CD4-positive, alpha-beta T cell treated with Interleukin-4 for 1 hour (primary cell): ENCODE results near the gene ZSWIM7.

Experiments used
- DNase-seq, 2 donors: peaks; one replicate each; pipeline ENCODE4 v3.0.0-alpha.2; 2020 to 2022

Gene ZSWIM7, protein sequence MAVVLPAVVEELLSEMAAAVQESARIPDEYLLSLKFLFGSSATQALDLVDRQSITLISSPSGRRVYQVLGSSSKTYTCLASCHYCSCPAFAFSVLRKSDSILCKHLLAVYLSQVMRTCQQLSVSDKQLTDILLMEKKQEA

DNA sequence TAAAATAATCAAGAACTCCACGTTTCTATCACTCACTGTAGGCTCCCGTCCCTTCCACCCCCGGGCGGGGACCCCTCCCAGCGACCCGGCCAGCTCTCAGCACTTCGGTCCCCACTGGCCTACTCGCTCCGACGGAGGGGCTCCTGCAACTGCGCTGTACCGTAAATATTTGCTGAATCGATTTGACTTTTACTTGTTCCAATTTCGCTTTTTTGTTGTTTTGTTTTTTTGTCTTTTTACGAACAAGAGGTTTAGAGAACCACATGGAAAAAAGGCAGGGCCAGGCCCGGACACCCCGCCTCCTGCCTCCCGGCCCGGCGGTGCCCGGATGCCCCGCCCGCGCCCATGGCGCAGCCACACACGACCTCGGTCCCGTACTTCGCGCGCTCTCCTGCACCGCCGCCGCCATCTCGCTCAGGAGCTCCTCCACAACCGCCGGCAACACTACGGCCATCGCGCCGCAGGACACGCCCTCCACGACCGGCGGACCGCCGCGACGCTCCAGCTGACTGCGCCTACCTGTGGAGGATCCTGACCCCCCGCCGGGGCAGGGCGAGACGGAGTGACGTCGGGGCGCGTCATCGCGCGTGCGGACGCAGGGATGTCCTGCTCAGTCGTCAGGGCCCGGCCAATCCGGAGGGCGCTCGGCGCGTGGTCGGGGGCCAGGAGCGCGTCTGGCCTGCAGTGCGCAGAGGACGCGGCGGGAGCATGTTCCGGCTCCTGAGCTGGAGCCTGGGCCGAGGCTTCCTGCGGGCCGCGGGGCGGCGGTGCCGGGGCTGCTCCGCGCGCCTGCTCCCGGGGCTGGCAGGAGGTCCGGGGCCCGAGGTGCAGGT, at the start of gene ZSWIM7, which contains the start of gene TTC19:
ZSWIM7 (minus strand) TSS at position 564 of the 833 bp plus-strand sequence; CDS start at position 454, 110 bp downstream.
TTC19 (plus strand) TSS at position 684 of the 833 bp plus-strand sequence; CDS start at position 709, 25 bp downstream.
- peak; percentile 92 for DNase-seq

DNA sequence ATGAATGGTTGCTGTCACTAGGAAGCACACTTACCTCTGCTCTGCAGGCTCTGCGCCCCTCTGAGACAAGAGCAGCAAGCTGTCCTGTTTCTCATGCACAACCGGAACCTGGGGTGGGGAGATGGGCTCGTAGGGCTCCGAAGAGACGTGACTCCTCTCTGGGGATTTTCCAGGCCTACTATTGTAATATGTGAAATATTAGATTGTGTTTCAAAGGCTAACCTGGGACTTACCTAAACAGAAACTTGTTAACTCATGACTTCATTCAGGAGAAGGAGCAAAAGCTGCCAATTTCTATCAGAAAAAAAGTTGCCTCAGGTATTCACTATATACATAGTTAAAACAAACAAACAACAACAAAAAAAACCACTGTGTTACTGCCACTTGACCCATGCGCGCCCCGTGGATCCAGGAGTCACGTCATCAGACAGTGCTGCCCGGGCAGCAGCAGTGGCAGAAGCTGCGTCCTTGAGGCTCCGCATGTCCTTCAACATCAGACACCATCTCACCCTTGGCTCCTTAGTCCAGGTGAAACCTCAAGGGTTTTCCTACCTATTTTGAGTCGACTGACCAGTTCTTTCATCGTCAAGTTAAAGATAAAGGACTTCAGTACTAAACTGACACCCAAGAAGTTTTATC, 49.4 kb upstream of the ZSWIM7 start:
- no peak for DNase-seq

DNA sequence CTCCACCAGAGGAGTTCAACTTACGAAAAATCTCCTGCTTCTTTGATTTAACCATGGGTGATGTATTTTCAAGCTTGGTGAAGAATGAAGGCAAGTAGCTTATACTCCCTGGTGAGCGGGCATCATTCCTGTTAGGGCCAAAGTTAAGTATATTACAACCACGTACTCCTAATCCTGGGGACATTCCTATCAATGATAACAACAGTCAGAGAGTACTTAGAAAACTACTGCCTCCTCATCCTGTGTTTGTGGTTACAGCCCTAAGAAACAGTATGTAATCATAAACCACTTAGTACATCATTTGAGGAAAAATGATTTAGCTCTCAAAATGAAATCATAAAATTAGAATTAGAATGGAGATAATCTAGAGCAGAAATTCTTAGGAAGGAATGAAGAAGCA, 47.5 kb upstream of the ZSWIM7 start:
- DNase-seq = no peak

DNA sequence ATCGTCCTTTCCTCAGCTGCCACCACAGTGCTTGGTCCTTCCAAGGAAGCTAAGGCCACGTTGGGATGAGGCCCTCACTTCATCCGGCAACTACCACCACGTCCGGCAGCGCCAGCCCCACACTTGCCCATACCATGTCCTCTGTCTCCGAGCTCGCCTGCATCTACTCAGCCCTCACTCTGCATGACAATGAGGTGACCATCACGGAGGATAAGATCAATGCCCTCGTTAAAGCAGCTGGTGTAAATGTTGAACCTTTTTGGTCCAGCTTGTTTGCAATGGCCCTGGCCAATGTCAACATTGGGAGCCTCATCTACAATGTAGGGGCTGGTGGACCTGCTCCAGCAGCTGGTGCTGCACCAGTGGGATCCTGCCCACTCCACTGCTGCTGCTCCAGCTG, 45.0 kb upstream of the ZSWIM7 start:
- no peak for DNase-seq

DNA sequence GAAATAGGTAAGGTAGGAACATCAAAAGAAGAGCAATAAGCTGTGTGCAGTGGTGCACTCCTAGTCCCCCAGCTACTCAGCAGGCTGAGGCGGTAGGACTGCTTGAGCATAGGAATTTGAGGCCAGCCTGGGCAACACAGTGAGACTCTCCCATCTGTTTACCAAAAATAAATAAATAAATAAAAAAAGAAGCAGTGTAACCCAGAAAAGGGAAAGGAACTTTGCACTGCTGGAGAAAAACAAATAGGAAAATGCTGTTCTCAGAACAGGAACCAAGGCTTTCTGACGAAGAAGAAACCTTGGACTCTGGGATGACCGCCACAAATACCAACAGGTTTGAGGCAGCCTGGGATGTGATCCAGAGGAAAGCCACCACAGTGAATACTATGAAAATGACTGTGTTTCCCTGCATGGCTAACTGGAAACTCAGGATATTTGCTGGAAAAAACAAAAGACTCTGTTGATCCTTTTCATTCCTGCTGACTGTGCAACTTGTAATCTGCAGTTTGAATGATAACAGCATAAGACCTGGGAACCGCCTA, 41.3 kb upstream of the ZSWIM7 start:
- no peak for DNase-seq

DNA sequence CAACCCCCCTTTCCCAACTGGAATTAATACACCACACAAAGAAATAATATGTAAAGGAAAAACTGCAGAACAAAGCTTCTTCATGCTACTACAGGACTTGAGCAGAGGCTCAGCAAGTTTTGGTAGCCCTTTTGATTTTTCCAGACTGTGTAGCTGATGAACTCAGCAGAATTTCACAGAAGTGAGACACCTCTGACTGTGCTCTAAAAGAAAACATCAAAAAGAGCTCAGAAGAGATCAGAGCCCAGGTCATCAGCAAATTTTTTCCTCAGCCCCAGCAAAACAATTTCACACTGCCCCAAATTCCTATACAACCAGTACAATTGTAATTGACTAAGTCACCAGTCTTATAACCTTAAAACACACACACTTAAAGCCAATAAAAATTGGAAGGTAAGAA, 38.1 kb upstream of the ZSWIM7 start:
- DNase-seq = no peak

DNA sequence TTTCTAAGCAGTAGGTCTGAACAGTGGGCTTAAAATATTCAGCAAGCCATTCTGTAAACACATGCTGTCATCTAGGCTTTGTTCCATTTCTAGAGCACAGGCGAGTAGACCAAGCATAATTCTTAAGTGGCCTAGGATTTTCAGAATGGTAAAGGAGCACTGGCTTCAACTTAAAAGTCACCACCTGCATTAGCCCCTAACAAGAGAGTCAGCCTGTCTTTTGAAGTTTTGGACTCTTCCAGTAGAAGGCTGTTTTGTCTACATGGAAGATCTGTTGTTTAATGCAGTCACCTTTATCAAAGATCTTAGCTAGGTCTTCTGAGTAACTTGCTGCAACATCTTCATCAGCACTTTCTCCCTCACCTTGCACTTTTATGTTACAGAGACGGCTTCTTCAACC, 36.8 kb upstream of the ZSWIM7 start:
- DNase-seq = no peak

DNA sequence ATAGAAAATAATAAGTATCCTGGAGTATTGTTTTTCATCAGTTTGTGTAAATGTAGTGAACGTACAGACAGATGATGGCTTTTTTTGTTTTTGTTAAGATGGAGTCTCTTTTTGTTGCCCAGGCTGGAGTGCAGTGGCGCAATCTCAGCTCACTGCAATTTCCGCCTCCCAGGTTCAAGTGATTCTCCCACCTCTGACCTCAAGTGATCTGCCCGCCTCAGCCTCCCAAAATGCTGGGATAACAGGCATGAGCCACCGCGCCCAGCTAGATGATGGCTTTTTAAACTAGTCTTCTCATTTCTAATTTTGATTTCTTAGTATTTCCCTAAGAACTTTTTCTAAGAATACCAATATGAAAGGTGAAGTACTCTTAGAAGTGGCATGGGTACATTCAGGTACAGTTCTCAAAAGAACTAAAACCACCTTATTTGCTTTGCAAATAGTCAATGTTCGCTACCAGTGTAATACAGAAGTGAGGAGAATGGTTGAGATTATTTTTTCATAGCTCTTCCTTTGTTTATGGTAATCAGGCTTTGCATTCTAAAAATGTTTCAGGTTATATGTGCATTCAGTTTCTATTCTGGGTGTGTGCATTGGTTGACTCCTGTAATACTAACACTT, 34.3 kb upstream of the ZSWIM7 start:
- no peak for DNase-seq

DNA sequence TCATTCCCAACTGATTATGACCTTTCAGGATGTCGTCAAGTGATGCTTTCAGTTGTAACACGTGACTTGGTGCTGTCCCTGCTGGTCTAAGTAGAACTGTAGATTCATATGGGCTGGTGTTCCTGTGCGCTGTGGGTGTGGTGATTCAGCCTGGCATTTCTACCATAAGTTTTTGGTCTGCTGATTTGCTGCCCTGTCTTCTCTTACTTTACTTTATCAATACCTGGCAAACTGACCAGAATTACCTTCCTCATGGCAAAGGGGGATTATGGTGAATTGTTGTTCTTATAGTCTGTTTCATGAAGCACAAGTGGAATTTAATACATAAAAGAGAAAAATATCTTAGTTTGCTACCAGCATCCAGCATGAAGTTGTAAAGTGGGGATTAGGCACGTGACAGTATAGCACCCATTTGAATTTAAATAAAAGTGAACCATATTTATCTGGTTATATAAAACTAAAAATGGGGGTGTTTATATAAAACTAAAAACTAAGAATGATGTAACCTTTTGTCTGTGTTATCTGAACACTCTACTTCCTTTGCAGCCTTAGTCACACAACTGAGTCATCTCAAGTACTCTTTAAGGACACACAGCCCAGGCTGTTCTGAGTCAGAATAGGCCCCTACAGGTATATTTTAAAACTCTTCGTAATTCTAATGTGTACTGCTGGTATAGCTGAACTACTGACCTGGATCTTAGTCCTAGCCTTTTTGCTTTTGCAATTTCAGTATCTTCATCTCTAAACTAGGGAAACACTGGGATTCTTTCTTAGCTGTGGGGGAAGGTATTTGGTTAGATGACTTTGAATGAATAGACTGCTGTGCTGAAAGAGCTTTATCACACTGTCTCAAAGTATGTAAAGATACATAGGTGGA, 28.4 kb upstream of the ZSWIM7 start:
- peak in 1 of 2 donors; percentile 28 for DNase-seq

DNA sequence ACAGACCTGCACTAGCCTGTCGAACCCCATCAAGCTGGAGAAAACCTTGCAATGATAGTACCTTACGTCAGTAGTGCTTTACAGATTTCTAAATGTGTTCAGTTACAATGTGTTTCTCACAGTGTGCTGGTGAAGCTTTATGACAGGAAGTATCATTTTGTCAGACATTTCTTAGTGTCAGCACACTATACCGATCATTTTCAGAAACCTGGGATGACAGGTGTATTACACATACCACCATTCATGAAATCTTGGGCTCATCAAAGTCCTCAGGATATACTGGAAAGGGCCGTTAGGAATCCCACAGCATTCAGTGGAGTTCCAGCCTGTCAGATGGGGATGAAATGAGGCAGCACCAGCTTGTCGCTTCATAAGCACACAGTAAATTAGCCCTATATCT, 27.4 kb upstream of the ZSWIM7 start:
- no peak for DNase-seq

DNA sequence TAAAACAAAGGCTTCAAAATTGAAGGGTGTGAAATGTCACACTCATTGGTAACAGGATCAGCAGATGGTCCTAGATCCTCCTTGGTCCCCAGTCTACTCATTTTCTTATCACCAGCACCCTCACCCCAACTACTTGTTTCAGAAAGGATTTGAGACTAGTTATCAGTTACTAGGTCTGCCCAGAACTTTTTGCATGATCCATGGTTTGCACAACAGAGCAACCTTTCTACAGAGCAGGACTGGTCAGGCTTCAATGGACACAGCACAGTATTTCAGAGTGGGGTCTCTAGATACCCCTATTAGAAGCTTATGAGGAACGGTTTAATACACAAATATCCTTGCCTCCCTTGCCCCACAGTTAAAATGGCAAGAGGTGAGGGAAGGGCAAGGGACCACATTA, 25.7 kb upstream of the ZSWIM7 start:
- no peak for DNase-seq

DNA sequence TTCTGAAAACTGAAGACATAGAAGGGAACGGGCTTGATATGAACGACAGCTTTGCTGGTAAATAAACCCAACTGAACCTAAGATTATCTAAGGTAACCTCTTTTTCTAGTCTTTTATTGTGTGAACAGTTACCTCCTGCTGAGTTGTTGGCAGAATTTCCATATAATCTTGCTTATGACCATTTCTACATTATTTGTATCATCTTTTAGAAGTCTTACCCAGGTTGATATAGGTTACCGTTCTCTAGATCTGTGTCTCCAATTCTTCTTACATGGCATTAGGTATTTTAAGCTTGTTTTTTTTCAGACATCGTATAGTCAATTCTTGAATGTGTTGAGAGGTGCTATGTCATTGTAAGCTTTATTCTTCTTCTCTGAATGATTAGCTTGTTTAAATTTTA, 24.4 kb upstream of the ZSWIM7 start:
- no peak for DNase-seq

DNA sequence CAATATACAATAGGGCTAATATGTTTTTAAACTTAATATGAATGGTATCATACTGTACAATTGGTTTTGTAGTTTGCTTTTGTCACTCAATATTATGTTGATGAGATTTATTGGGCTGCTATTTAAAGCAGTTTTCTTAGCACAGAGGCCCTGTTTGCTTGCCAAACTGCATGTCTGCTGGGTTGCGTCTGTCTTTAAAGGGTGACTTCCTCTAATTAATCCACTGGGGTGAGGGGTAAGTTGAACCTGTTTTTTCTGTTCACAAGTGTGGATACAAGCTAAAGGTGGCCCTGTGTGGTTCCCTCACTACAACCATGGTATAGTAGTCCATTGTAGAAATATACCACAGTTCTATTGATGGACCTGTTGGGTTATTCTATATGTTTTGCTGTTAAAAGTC, 19.8 kb upstream of the ZSWIM7 start:
- no peak for DNase-seq

DNA sequence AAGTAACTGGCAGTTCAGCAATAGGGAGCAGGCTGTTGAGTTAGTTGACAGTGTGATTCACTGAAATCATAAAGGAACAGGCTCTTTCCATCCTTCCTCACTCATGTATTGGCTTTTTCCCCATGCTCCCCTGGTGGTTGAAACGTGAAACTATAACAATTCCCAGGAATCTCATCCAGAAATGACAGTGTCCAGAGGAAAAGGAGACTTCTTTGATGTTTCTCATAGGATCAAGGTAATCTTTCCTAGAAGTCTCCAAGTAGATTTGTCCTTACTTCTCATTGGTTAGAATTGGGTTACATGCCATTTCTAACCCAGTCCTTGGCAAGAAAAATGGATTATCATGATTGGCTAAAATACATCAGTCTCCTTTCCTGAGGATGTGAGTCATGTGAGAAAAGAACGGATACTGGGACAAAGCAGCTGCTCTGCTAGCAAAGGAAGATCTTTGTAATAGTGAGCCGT, 14.5 kb upstream of the ZSWIM7 start:
- no peak for DNase-seq

DNA sequence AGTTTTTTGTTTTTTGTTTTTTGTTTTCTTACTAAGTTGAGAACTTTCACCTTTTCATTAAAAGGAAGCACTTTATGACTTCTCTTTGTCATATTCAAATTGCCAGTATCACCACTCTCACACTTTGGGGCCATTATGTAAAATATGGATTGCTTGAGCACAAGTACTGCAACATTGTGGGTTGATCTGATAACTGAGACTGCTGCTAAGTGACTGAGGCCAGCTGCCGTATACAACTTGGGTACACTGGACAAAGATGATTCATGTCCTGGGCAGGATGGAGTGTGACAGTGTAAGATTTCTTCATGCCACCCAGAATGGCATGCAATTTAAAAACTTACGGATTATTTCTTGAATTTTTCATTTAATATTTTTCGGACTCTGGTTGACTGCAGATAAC, 7.9 kb upstream of the ZSWIM7 start:
- DNase-seq = no peak

DNA sequence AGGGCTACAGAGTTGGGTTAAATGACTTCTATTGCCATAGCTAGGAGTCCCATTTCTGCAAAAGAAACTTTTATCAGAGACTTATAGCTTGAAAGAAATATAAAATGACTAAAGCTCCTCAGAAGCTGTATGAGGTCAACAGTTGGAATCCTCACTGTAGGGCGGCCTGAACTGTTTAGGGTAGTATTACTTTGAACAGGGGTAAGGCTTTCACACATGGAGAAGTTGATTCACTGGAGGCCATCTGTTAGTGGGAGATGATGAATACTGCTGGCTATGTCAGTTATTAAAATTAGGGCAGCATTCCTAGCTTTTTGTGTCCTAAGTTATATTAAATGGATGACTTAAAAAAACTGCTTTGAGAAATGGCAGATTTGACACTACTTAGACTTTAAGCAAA, 6.1 kb upstream of the ZSWIM7 start:
- no peak for DNase-seq

DNA sequence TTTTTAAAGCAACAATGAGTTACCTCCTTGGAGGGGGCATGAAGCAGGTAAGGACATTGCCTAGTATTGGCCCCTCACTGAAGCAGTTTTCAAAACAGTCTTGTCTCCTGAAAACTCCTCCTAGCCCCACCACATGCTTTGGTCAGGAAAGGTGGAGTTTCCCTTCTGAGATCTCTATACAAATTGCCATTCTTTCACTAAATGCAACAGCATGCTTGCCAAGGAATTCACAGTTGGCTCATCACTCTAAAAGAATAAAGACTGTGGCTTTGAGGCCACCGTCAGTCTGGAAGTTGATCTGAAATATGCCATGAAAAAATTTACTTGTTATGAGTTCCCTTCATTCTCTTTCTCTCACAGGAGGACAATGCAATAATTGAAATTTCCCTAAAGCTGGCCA, 4.3 kb upstream of the ZSWIM7 start:
- no peak for DNase-seq

DNA sequence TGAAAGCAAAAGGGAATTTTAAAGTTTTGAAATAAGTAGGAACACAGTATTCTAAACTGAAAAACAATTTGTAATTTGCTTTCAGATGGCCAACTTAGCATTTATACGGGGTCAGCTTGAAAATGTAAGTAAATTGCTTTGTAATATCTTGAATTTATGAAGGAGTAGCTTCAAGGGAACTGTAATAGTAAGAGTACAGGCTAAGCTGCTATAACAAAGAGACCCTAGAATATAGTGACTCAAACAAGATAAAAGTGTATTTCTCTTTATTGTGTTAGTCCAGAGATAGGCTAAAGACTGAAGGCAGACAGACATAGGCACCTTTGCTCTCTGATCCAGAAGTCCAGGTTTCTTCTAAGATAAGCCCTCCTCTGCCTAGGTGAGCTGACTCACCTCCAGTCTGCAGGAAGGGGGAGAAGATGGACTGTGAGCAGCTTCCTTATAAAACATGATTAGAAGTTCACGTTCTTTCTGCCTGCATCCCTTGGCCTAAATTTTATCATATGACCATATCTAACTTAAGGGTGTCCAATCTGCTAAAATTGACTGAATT, 3.3 kb upstream of the ZSWIM7 start:
- DNase-seq = no peak

DNA sequence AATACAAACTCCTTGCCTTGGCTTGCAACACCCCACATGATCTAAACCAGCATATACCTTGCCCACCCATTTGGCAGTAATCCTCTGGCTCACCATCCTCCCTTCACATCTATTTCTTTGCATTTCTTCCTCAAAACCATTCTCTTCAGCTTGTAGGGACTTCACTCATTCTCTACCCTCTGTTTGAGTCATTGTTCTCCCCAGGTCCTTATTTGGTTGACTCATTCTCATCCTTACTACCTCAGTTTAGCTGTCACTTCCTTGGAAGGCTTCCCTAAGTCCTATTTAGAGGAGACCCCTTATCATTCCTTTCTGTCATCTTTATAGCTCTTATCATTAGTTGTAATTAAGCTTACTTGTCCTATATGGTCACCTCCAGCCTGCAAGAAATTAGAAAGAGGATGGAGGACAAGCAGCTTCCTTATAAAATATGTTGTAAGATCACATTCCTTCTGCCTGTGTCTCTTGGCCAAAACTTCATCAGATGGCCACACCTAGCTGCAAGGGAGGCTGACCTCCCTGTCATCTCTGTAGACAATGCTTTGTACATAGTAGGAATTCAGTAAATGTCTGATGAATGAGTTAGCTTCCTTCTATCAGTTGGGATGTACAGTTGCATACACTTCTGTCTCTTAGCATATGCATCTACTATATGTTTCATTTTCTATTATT, 1.9 kb upstream of the ZSWIM7 start:
- no peak for DNase-seq

DNA sequence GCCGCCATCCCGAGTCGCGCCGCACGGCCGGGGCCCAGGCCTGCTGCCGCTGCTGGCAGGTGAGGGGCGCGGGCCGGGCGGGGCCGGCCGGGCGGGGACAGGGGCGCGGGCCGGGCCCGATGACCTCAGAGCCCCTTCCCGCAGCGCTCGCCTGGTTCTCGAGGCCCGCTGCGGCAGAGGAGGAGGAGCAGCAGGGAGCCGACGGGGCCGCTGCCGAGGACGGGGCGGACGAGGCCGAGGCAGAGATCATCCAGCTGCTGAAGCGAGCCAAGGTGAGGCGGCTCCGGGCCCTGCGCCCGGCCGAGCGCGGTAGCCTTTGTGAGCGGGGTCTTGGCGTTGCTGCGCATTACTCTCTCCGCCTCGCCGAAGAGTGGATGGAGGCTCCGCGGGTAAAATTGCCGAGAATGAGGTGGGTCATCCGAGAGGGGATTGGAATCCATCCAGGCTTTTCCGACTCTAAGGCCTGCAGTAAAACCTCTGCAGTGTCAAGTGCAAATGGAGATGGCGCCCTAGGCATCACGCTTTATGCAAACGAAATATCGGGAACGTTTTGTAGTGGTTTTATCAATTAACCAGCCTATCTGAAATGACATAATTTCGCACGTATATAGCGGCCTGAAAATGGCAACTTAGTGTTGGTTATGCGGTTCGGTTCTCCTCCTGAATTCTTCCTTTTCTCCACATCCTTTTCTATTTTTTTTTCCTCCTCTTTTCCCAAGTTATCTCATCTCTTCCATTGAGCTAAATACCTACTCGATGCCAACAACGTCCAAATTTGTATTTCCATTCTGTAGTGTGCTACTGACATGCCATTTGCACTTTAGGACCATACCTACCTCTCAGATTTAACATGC, 697 bp upstream of the ZSWIM7 start:
- peak in 1 of 2 donors; percentile 32 for DNase-seq
